HCT116 (cell line): ENCODE measurements around the gene DENR.

Source experiments
- CTCF ChIP-seq, 3 experiments: fragments of 200-600 bp in 1 of 3; sonication (generic) in 1 of 3; IDR thresholded peaks in 2 of 3; conservative IDR thresholded peaks in 1 of 3; 2 replicates each; pipeline ENCODE4 v1.5.1; 2012 to 2017; ENCODE audit warnings: low read depth in 2 of 3, low read length in 2 of 3, antibody characterized with exemption in 1 of 3, borderline replicate concordance in 1 of 3, control low read depth in 1 of 3, mild to moderate bottlenecking in 1 of 3, mixed read lengths in 1 of 3, mixed run types in 1 of 3, moderate library complexity in 1 of 3; ENCODE audit not compliant: insufficient read depth in 1 of 3
- EZH2 ChIP-seq: fragments of 200-600 bp; sonication (generic); IDR thresholded peaks from 2 replicates; pipeline ENCODE4 v1.6.1; 2017; ENCODE audit warnings: antibody characterized with exemption, mixed run types
- FOSL1 ChIP-seq: IDR thresholded peaks from 2 replicates; pipeline ENCODE4 v1.6.1; 2012; ENCODE audit warnings: low read depth
- JUND ChIP-seq: IDR thresholded peaks from 2 replicates; pipeline ENCODE4 v1.6.1; 2012
- POLR2AphosphoS5 ChIP-seq: IDR thresholded peaks from 2 replicates; pipeline ENCODE4 v1.6.1; 2011; ENCODE audit warnings: mild to moderate bottlenecking, low read depth, low read length, moderate library complexity
- RAD21 ChIP-seq: IDR thresholded peaks from 2 replicates; pipeline ENCODE4 v1.6.1; 2012; ENCODE audit warnings: low read depth, mild to moderate bottlenecking
- SIN3A ChIP-seq: IDR thresholded peaks from 2 replicates; pipeline ENCODE4 v1.6.1; 2012; ENCODE audit warnings: low read depth
- SP1 ChIP-seq: IDR thresholded peaks from 2 replicates; pipeline ENCODE4 v1.6.1; 2012; ENCODE audit warnings: low read depth
- YY1 ChIP-seq: IDR thresholded peaks from 2 replicates; pipeline ENCODE4 v1.6.1; 2011; ENCODE audit warnings: low read length, low read depth, moderate library complexity, mild to moderate bottlenecking; ENCODE audit not compliant: insufficient replicate concordance; ENCODE audit errors: extremely low read depth
- TF ChIP-seq, protein P1 (sequence below): IDR thresholded peaks from 2 replicates; pipeline ENCODE4 v1.6.1; 2012
- TF ChIP-seq, protein P2 (sequence below): IDR thresholded peaks from 2 replicates; pipeline ENCODE4 v1.6.1; 2012; ENCODE audit warnings: low read depth

DNA sequence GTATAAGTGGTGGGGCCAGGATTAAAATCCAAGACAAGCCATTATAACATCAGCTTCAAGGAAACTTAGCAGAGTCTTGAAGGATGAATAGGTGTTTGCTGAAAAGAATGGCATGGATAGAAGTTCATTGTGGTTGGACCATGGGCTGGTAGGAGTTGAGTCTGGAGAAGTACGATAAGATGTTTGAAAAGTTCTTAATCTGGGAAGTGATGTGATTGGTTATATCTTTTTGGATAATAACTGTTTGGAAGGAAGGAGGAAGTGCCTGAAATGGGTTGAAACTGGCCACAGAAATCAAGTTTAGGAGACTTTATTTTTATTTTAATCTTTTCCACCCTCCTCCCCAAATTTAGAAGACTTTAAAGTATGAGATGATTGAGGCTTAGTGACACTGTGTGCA, 4.9 kb downstream of the DENR start:
- TF ChIP-seq RAD21 (no peak), SIN3A (no peak), CTCF (IDR thresholded peaks at IDR 0.05 in 2 of 3, conservative IDR thresholded peaks at IDR 0.05 in 1 of 3; ENCODE audit: borderline replicate concordance in 1 of 3, insufficient read depth in 1 of 3, low read depth in 2 of 3, low read length in 2 of 3) (no peak), YY1 (no peak), EZH2 (no peak), POLR2AphosphoS5 (no peak), JUND (no peak), SP1 (no peak), FOSL1 (no peak)
- TF ChIP-seq, protein P1, sequence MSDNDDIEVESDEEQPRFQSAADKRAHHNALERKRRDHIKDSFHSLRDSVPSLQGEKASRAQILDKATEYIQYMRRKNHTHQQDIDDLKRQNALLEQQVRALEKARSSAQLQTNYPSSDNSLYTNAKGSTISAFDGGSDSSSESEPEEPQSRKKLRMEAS = no peak
- TF ChIP-seq, protein P2, sequence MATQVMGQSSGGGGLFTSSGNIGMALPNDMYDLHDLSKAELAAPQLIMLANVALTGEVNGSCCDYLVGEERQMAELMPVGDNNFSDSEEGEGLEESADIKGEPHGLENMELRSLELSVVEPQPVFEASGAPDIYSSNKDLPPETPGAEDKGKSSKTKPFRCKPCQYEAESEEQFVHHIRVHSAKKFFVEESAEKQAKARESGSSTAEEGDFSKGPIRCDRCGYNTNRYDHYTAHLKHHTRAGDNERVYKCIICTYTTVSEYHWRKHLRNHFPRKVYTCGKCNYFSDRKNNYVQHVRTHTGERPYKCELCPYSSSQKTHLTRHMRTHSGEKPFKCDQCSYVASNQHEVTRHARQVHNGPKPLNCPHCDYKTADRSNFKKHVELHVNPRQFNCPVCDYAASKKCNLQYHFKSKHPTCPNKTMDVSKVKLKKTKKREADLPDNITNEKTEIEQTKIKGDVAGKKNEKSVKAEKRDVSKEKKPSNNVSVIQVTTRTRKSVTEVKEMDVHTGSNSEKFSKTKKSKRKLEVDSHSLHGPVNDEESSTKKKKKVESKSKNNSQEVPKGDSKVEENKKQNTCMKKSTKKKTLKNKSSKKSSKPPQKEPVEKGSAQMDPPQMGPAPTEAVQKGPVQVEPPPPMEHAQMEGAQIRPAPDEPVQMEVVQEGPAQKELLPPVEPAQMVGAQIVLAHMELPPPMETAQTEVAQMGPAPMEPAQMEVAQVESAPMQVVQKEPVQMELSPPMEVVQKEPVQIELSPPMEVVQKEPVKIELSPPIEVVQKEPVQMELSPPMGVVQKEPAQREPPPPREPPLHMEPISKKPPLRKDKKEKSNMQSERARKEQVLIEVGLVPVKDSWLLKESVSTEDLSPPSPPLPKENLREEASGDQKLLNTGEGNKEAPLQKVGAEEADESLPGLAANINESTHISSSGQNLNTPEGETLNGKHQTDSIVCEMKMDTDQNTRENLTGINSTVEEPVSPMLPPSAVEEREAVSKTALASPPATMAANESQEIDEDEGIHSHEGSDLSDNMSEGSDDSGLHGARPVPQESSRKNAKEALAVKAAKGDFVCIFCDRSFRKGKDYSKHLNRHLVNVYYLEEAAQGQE = no peak
